Coronary artery (tissue), 2 donors: Measurements from ENCODE around the gene TSPAN1.
A peak's percentile ranks its signal among the peaks of the same experiment; 100 is the strongest.

Experiments used
- DNase-seq: peaks from one replicate; pipeline ENCODE4 v3.0.0-alpha.2; 2017; ENCODE audit warnings: low spot score
- H3K27ac ChIP-seq, 2 donors: fragments of 200-600 bp; sonication (generic); one replicate each; pipeline ENCODE4 v1.5.1; 2016 to 2019
- H3K4me3 ChIP-seq: fragments of 200-600 bp; sonication (generic); 2 replicates; pipeline ENCODE4 v1.5.1; 2016; ENCODE audit warnings: mild to moderate bottlenecking, moderate library complexity
- TF ChIP-seq, protein P1 (sequence below): fragments of 200-600 bp; sonication (generic); IDR thresholded peaks from one replicate; pipeline ENCODE4 v1.5.1; 2019; ENCODE audit warnings: antibody characterized with exemption

Gene TSPAN1

GRCh38 chr1:46159516-46159915, 15.4 kb upstream of the TSPAN1 start:
- no peak for DNase-seq
- no peak overlapping the region for H3K27ac ChIP-seq
- no peak overlapping the region for H3K4me3 ChIP-seq
- TF ChIP-seq, protein P1, sequence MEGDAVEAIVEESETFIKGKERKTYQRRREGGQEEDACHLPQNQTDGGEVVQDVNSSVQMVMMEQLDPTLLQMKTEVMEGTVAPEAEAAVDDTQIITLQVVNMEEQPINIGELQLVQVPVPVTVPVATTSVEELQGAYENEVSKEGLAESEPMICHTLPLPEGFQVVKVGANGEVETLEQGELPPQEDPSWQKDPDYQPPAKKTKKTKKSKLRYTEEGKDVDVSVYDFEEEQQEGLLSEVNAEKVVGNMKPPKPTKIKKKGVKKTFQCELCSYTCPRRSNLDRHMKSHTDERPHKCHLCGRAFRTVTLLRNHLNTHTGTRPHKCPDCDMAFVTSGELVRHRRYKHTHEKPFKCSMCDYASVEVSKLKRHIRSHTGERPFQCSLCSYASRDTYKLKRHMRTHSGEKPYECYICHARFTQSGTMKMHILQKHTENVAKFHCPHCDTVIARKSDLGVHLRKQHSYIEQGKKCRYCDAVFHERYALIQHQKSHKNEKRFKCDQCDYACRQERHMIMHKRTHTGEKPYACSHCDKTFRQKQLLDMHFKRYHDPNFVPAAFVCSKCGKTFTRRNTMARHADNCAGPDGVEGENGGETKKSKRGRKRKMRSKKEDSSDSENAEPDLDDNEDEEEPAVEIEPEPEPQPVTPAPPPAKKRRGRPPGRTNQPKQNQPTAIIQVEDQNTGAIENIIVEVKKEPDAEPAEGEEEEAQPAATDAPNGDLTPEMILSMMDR, result no peak

- Histone ChIP-seq H3K4me3 (no peak overlapping the region), H3K27ac (no peak overlapping the region)
- TF ChIP-seq, protein P1, result no peak
- no peak for DNase-seq
These were observed 14.7 kb upstream of the TSPAN1 start for GRCh38 chr1:46160212-46160611.

GRCh38 chr1:46166521-46167462, 8.1 kb upstream of the TSPAN1 start:
- H3K27ac ChIP-seq, result peak overlapping the region; percentile 15 to 72
- TF ChIP-seq, protein P1, result no peak
- H3K4me3 ChIP-seq, result peak overlapping the region; percentile 68
- DNase-seq, result no peak

DNA sequence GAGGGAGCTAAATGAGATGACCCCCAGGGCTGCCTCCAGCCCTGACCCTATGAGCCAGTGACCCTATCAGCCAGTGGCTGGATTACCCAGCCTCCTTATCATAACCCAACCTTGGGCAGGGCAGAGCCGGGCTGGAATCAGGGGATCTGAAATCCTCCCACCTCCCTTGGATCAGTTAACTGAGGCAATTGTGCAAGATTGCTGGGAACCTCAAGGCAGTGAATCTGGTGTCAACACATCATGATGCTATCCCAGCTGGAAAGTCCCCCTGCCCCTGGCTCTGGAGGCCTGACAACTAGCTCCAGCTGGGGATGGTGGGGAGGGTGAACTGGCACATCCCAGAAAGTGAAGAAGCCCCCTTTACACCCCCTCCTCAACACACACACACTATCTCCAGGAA, 6.4 kb upstream of the TSPAN1 start:
- H3K27ac ChIP-seq, result no peak overlapping the region
- DNase-seq, result no peak
- TF ChIP-seq, protein P1, result no peak
- H3K4me3 ChIP-seq, result no peak overlapping the region

GRCh38 chr1:46169811-46170454, 5.0 kb upstream of the TSPAN1 start:
- DNase-seq, result no peak
- Histone ChIP-seq H3K27ac (no peak overlapping the region), H3K4me3 (no peak overlapping the region)
- TF ChIP-seq, protein P1, result no peak

- TF ChIP-seq, protein P1, result no peak
- H3K4me3 ChIP-seq, result no peak overlapping the region
- DNase-seq, result no peak
- H3K27ac ChIP-seq, result peak overlapping the region in 1 of 2 donors; percentile 48
These were observed 3.5 kb upstream of the TSPAN1 start for GRCh38 chr1:46171351-46171750.

- TF ChIP-seq, protein P1, result no peak
- DNase-seq, result no peak
- peak overlapping the region in 1 of 2 donors; percentile 48 for H3K27ac ChIP-seq
- H3K4me3 ChIP-seq, result no peak overlapping the region
These were observed 3.0 kb upstream of the TSPAN1 start for GRCh38 chr1:46171871-46172270.
